ENCODE results near the gene TAMALIN. TPM values are rescaled to one million over a fixed set of nuclear protein-coding genes. Genes with fewer than 3 reads are reported as not detected.

The TAMALIN gene
- polyA plus RNA-seq, 1 donor, result 20.7 TPM

GRCh38 chr12:52037248-52037861 lies 30.6 kb downstream of the TAMALIN start:
- no peak for DNase-seq

DNA sequence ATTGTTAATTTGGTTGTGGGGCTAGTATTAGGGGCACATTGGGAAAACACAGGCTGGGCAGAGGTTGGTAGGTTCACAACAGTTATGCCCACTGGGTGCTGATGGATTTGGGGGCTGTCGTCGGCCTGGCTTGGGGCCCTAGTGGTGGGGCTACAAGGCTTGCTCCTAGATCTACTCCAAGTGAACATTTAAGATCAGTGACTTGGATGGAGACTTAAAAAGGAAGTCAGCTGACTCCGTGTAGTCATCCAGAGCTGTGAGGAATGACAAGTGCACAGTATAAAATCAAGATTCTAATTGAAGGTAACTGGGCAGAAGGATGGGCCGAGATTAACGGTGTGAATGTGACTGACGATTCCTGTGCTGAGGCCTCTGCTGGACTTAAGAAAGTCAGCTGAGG lies 31.7 kb downstream of the TAMALIN start:
- no peak for DNase-seq

DNA sequence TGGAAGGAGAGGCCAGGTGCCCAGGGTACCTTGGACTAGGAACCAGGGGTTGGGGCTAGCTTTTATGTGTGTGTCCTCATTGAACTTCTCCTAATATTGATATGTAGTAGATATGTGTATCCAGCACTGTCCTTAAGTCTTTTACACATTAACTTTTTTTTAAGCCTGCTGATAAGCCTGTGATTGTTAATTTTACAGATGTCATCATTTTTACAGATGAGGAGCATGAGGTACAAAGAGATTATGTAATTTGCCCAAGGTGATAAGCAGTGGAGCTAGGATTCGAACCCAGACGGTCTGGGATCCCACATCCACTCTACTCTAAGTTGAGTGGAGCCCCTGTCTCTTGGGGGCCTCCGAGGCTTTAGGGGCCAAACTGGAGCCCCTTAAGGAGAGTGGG lies 34.3 kb downstream of the TAMALIN start:
- no peak for DNase-seq

- DNase-seq, result no peak
Measured at GRCh38 chr12:52041695-52042123, 35.0 kb downstream of the TAMALIN start.

DNA sequence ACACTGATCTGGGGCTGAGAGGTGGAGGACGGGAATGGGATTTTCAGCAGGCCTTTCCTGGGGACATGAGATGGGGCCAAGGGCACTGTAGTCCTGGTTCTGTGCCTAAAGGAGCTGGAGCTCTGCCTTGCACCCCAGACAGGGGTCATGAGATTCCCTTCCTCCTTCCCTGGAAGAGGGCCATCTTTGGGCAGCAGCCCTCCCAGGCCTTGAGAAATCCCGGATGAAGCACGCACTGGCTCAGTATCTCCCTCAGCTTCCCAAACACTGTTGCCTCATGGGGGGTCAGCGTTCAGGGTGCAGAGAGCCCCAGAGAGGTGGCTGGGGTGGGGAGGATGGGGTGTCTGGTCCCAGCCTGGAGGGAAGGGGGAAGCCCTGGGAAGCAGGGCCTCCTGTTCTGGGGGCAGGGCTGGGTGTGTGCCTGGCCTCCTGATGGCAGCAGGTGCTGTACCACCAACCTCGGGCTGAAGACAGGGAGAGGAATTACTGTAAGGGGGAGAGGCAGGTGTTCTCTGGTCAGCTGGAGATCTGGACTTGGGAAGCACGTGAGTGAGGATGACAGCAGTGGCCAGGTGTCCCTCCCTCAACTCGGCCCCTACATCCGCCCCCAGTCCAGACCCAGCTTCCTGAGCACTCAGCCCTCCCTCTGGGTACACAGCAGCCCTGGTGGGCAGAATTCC lies 36.1 kb downstream of the TAMALIN start:
- no peak for DNase-seq

DNA sequence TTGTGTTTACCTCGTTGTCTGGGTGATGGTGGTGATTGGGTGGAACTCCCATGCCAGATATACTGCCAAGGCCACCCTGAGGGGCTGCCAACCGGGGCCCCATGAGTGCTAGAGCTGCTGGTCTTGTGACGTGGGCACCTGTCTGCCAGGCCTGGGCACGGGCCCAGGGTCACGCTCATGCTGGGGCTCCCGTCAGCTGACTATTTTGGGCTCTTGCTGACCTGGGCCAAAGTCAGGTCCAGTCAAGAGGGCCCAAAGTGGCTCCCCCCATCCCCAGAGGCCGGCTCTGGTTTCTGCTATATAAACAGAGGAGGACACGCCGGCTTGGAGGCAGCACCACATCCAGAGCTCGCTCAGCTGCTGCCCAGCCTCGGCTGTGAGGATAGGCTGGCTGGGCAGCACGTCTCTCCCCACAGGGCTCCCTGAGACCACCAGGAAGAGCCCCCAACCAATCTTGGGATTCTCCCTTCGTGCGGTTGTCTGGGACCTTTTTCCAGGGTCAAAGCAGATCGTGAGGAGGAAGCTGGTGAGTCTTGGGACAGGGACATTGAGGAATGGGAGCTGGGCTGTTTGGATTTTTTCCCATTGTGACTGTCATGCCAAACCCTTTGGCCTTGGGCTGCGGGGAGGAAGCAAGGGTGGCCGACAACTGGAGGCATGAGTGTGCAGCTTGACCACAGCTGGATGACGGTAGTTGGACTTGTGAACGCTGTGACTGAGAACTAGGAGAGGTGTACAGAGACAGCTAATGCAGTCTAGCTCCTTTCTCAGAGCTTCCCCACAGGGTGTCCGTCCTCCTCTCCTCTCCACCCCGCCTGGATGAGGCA lies 36.9 kb downstream of the TAMALIN start:
- no peak for DNase-seq

DNA sequence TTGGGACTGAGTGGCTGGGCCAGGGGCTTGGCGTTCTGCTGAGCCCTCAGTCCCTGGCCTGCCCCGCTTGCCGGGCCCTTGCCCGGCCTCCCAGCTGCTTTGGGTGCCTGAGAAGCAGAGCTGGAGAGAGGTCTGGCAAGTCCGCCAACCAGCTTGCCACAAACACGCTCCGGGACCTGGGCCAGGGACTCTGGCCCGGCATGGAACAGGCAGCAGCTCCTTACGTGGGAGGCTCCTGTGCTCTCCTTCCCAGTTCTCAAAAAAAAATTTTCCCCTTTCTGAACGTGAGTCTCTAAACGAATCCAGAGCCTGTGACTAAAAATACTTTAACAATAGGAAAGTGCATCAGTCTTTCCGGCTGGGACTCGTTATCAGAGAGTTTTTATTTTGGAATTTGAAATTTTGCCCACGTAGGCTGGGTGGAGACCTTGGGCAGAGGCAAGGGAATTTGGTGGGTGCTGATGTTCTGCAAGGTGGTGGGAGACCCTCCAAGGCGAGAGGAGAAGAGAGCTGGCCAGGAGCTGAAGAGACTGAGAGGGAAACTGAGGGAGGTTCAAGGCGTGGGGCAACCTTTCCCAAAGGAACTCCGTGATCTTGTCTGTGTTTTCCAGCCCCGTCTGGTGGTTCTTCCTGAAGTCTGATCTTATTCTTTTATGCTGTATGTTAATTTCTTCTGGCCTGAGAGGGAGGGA lies 37.7 kb downstream of the TAMALIN start:
- peak; percentile 88 for DNase-seq

DNA sequence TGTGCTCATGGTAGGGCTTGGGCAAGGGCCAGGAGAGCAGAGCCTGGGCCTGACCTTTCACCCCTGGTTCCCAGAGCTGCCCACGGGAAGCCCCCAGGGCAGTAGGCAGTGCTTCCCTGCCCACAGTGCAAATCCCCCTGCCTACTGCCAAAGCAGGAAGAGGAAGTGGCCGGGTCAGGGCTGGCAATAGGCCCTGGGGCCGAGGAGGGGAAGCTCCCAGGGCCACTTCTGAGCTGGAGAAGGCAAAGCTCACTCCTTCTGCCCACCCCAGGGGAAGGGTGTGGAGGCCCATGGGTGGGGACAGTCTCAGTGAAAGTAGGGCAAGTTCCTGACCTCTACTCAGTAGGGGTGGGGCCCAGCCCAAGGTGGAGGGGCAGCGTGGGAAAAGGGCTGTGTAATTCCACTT lies 39.1 kb downstream of the TAMALIN start:
- no peak for DNase-seq

DNA sequence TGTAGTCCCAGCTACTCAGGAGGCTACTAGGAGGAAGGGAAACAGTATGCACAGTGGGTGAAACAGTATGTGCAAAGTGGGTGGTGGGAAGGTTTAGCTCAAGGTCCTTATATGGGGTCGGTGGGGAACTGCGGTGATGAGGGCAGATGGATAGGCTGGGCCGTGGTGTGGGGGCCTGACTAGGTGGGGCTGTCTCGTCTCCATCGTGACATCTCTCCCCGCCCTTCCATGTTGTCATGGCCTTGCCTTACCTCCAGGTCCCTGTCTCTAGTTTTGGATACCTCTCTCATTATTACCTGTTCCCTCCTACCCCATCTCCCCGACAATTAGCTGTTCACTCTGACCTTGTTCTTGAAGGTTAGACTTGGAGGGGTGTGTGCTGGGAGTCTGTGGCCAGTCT lies 40.1 kb downstream of the TAMALIN start:
- DNase-seq, result no peak

DNA sequence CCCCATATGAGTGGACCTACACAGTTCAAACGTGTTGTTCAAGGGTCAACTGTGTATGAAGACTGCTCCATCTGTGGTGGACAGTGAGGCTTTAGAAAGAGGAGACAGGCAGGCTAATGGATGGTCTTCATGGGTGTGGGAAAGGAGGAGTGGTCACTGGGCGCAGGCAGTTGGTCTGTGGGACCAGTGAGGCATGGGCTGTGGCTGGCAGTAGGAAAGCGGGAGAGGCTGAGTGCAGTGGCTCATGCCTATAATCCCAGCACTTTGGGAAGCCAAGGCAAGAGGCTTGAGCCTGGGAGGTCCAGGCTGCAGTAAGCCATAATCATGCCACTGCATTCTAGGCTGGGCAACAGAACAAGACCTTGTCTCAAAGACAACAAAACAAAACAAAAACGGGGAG lies 42.5 kb downstream of the TAMALIN start:
- no peak for DNase-seq

DNA sequence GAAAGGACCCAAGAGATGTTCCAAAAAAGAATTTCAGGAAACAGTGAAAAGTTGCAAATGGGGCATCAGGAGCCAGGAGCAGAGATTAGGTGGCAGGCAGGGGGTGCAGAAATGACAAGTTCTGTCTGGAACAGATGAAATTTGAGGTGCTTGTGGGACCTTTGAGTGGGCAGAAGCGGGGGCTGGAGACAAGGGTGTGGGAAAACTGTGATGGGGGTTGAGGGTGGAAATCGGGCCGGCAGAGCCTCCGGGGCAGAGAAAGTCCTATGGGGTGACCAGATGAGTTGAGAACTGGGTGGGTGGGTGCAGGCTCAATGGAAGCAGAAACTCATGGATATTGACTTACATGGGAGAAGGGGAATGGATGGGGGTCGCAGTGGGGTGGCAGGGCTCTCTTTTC lies 42.9 kb downstream of the TAMALIN start:
- no peak for DNase-seq

GRCh38 chr12:52050116-52050757 lies 43.5 kb downstream of the TAMALIN start:
- no peak for DNase-seq

DNA sequence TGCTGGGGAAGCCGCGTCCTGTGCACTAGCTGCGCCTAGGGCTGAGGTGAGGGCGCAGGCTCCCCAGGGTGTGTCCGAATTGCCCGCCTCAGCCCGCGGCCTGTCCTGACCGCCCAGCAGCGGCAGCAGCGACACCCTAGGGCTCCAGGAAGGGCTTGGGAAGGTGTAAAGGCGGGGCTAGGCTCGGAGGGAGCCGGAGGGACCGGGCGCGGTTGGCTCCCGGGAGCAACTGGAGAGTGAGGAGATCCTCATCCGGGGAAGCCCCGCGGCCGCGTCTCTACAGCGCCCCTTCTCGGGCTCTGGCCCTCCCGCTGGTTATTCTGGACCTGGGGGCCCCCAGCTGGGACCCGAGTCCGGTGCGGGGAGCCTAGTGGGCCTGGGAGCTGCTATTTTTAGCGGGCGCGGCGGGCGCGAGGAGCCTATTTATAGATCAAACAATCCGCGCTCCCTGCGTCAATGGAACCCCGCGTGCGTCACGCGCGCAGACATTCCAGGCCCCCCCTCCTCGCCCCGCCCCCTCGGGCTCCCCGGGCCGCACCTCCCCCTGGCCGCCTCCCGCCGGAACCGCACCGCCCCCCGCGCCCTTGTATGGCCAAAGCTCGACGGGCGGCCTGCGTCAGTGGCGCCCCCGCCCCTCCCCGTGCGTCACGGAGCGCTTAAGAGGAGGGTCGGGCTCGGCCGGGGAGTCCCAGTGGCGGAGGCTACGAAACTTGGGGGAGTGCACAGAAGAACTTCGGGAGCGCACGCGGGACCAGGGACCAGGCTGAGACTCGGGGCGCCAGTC lies 44.2 kb downstream of the TAMALIN start, which contains the start of gene NR4A1:
Gene NR4A1, plus strand, starts transcription at position 685 of the 784 bp plus-strand sequence. CDS start 2,887 bp downstream, outside the sequence.
- DNase-seq, result peak; percentile 97

- DNase-seq, result no peak
Measured at GRCh38 chr12:52052468-52053186, 45.9 kb downstream of the TAMALIN start.

GRCh38 chr12:52053536-52054209 lies 46.9 kb downstream of the TAMALIN start:
- DNase-seq, result no peak

DNA sequence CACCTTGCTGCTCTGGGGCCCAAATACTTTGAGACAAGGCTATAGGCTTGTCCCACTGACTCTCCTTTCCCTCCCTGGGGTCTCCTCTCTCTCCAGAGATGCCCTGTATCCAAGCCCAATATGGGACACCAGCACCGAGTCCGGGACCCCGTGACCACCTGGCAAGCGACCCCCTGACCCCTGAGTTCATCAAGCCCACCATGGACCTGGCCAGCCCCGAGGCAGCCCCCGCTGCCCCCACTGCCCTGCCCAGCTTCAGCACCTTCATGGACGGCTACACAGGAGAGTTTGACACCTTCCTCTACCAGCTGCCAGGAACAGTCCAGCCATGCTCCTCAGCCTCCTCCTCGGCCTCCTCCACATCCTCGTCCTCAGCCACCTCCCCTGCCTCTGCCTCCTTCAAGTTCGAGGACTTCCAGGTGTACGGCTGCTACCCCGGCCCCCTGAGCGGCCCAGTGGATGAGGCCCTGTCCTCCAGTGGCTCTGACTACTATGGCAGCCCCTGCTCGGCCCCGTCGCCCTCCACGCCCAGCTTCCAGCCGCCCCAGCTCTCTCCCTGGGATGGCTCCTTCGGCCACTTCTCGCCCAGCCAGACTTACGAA lies 47.6 kb downstream of the TAMALIN start:
- no peak for DNase-seq

GRCh38 chr12:52054833-52055730 lies 48.3 kb downstream of the TAMALIN start:
- no peak for DNase-seq

Measured in hindlimb muscle (tissue), 1 donor.